Right lung (tissue), 5 donors: ENCODE data around the gene EHHADH. TPM values are rescaled to one million over a fixed set of nuclear protein-coding genes. Genes with fewer than 3 reads are reported as not detected.
A peak's percentile ranks its signal among the peaks of the same experiment; 100 is the strongest.
"Not testable (repeated sequence)": the region's sequence is repeated elsewhere in the genome, so short reads cannot be mapped to it uniquely, and the experiment has no call there.

Experiments used
- DNase-seq, 2 donors: peaks; one replicate each; pipeline ENCODE4 v3.0.0-alpha.2; 2013
- polyA plus RNA-seq, 5 donors: library from polyadenylated mRNA; unstranded; fragments of 120-200 nt; gene quantifications; one replicate each; pipeline versions ENCODE4 v1.2.1 to v1.2.3, GENCODE V29; 2013; ENCODE audit warnings: inconsistent platforms in 1 of 5, low replicate concordance in 1 of 5; ENCODE audit not compliant: insufficient read length in 5 of 5, insufficient read depth in 1 of 5

The EHHADH gene
- polyA plus RNA-seq, 5 donors, result 7.9 to 13.9 (median 11.7) TPM

GRCh38 chr3:185254799-185255198, 950 bp upstream of the EHHADH start:
- DNase-seq, result no peak

DNA sequence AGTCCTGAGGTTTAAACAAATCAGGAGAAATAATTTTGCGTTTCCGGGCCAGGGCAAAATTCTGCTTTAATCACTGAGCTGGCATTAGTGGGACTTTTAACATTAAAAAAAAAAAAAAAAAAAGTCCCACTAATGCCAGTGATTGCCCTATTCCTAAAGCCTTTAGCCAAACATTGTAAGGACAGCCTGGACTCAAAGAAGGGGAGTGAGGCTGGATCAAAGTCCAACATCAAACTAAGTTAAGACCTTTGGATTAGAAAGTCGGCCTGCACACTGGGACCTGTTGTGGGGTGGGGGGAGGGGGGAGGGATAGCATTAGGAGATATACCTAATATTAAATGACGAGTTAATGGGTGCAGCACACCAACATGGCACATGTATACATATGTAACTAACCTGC, 716 bp downstream of the EHHADH start:
- not testable (repeated sequence) for DNase-seq

DNA sequence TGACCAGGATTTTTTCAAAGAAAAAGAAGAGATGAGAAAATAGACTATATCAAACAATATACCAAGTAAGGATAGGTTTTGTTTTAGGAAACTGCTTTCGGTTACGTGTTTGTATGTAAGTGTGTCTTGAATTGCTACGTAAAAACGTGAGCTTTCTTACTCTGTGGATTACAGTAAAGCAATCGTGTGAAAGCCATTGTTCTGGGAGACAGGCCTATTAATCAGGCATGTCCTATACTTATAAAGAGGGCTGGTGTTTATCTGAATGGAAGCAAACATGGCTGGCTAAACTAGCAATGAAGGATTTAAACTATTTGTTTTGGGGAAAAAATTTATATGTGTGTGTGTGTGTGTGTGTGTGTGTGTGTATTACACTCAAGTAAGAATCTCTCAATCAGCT, 2.6 kb downstream of the EHHADH start:
- no peak for DNase-seq

DNA sequence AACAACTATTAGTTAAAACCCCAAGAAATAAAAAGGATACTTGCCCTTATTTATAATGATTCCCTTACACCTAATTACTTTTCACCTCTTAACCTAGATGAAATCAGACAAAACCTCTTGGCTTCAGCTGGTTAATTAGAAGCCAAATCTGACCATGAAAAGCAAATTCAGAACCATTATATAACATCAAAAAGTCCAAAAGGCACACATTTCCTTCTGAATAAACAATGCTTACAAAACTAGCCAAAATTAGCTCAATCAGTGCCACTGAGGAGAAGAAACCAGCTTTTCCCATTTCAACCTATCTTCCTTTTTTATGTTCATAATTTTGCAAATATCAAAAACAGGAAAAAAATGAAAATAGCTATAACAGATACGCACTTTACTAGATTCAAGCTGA, 3.2 kb downstream of the EHHADH start:
- no peak for DNase-seq

GRCh38 chr3:185250247-185250646, 3.6 kb downstream of the EHHADH start:
- no peak for DNase-seq

DNA sequence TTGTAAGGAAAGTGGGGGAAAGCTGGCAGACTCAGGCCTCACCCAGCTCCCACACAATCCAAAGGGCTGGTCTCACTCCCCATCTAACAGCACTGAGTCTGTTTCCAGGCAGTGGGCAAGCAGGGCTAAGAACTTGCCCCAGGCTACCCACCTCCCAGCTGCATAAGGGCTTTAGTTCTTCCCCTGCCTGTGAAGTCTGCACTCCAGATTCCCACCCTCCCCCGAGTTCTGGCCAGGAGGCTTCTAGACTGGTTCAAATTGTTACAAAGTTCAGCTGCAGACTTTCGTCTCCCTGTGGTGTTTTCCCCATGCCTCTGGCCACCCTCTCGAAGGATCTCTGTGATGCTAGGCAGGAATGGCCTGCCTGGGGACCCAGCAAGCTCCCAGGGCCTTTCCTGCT, 11.2 kb downstream of the EHHADH start:
- DNase-seq, result no peak

DNA sequence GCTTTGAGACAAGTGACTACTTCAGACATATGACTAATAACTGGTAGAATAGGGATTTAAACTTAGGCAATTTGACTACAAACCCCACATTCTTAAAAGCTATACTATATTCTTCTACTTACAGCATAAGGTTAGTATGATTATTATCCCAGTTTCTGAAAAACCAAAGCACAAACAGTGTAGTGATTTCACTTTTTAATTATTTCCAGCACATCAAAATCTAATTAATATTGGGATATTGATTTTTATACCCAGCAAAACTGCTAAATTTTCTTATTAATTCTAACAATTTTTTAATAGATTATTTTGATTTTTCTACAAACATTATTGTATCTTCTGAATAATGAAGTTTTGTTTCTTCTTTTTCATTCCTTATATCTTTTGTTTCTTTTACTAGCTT, 16.9 kb downstream of the EHHADH start:
- DNase-seq, result no peak

- no peak for DNase-seq
Measured at GRCh38 chr3:185233328-185233727, 20.5 kb downstream of the EHHADH start.

- not testable (repeated sequence) for DNase-seq
Measured at GRCh38 chr3:185226526-185226925, 27.3 kb downstream of the EHHADH start.

- DNase-seq, result no peak
Measured at GRCh38 chr3:185225523-185225922, 28.3 kb downstream of the EHHADH start.

DNA sequence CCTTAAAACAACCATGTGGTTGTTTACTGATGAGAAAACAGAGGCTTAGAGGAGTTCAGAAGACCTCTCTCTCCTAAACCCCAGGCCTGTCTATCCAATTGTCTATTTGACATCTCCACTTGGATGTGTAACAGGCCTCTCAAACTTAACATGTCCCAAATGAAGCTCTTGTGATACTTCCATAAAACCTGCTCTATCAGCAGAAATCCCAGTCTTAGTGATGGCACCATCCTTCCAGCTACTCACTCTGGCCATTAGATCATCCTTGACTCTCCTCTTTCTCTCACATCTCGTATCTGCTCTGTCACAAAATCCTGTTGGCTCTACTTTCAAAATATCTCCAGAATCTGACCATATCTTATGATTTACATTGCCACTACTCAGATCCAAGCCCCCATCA, 28.8 kb downstream of the EHHADH start:
- no peak for DNase-seq

DNA sequence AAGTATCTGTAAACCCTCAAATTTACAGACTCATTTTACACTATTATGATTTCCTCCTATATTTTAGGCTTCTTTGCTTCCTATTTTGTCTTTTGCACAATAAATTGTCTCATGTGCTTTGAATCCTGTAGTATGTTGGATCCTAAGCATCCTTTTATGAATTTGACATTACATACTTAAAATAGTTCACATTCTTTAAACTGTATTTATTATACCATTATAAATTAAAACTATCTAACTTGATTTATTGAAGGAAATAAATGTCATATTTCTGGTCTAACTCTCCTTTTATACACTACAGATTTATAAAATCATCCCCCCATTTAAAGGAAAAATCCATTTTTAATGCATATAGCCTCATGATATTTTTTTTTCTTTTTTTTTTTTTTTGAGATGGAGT, 32.6 kb downstream of the EHHADH start:
- no peak for DNase-seq

GRCh38 chr3:185216607-185216958, 37.3 kb downstream of the EHHADH start:
- DNase-seq, result peak; percentile 12 to 17

- peak in 1 of 2 donors; percentile 5 for DNase-seq
Measured at GRCh38 chr3:185215873-185216606, 37.8 kb downstream of the EHHADH start.

- no peak for DNase-seq
Measured at GRCh38 chr3:185212559-185212958, 41.3 kb downstream of the EHHADH start.

DNA sequence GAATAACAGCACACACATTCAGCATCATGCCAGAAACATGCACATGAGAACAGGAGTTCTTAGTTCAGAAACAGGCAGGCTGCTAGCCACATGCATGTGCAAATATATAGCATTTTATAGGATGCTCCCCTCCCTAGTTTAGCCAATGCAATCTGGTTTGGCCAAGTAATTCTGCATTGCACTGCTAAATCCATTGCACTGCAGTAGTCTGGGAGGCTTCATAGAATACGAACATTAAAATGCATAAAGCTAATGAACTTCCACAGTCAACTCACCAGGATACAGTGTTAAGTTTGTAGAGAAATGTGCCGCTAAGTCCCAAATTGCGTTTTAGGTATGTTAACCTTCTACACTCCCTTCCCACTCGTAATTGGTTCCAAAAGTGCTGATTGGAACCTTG, 41.8 kb downstream of the EHHADH start:
- DNase-seq, result no peak

GRCh38 chr3:185210621-185211142, 43.2 kb downstream of the EHHADH start:
- DNase-seq, result no peak

DNA sequence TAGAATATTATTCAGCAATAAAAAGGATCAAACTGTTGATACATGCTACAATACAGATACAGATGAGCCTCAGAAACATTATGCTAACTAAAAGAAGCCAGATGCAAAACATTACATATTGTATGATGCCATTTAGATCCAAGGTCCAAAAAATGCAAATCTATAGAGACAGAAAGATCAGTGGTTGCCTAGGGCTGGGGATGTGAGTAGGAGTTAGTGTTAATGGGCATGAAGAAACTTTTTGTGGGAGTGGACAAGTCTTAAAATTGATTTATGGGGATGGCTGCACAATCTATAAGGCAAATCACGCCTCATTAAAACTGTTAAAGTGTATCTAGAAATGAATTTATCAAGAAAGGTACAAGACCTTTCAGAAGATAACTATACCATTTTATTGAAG, 45.0 kb downstream of the EHHADH start:
- no peak for DNase-seq

DNA sequence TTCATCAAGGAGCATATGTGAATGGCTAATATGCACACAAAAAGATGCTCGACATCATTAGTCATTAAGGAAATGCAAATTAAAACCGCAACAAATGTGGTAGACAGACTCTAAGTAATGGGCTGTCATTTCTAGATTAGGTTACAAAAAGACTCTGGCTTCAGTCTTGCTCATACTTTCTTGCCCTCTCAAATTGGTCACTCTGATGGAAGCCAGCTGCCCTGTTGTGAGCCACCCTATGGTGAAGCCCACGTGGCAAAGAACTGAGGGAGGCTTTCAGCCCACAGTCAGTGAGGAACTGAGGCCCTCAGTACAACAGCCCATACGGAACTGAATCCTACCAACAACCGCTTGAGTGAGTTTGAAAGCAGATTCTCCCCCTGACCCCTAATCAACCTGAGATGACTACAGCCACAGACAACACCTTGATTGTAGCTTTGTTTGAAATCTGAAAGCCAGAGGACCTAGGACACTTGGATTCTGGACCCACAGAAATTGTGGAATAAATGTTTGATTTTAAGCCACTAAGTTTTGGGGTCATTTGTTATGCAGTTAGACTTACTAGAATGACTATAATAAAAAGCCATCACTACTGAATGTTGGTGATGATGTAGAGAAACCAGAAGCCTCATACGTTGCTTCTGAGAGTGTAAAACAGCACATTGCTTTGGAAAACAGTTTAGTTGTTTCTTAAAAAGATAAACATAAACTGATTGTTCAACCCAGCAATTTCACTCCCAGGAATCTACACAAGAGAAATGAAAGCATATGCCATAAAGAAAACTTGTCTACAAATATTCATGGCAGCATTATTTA, 45.7 kb downstream of the EHHADH start:
- no peak for DNase-seq

- DNase-seq, result no peak
Measured at GRCh38 chr3:185207481-185207880, 46.4 kb downstream of the EHHADH start.

DNA sequence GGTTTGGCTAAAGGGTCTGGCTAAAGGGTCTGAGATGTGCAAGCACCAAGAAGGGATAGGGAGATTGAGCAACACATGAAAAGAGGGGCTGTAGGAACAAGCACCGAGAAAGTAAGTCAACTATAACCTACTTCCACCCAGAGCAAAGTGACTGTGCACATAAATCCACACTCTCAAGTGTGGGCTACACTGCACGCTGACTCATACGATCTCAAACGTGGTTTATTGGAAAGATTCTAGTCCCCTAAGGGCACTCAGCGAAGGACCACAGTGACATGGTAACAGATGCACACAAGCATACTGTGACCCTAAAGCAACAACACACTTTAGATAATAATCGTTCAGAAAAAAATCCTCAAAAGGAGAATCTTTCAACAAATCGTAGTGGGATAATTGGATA, 48.0 kb downstream of the EHHADH start:
- DNase-seq, result no peak

- no peak for DNase-seq
Measured at GRCh38 chr3:185204894-185205293, 49.0 kb downstream of the EHHADH start.

DNA sequence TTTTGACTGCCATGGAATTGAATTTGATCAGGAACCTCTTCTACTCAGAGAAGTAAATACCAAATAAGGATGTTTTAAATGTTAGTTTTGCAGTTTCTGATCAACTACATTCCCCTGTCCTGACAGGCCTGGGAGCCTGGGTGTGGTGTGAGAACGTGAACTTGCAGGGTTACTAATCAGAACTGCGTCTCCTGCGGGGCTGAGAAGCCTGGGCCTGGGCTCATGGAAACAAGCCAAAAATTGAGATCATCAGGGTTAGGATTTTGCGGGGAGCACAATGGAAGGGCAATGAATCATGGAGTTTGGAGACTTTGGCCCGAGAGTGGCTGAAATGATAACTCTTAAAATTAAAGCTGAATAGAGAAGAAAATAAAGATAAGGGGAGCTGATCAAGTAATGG, 53.2 kb downstream of the EHHADH start:
- DNase-seq, result no peak
